Measurements from ENCODE around the gene CLPX.

- TF ChIP-seq CTCF (IDR thresholded peaks at IDR 0.05) (no peak), POLR2A (IDR thresholded peaks at IDR 0.05) (no peak), POLR2AphosphoS5 (IDR thresholded peaks at IDR 0.05) (no peak)
These were observed 37.7 kb upstream of the CLPX start for GRCh38 chr15:65222891-65223290.
